Stimulated activated CD4-positive, alpha-beta T cell treated with anti-CD3 and anti-CD28 coated beads, TNF-alpha, amount 100 ng/mL, for 24 hours (primary cell): Measurements from ENCODE around the gene RBKS.
"Not testable (repeated sequence)": the region's sequence is repeated elsewhere in the genome, so short reads cannot be mapped to it uniquely, and the experiment has no call there.

Experiments used
- DNase-seq, 3 experiments: peaks; one replicate each; pipeline ENCODE4 v3.0.0-alpha.2; 2020; ENCODE audit warnings: low read depth in 3 of 3

Gene RBKS

GRCh38 chr2:27873091-27873490 is 17.1 kb downstream of the RBKS start:
- no peak for DNase-seq

GRCh38 chr2:27871802-27872201 is 18.4 kb downstream of the RBKS start:
- no peak for DNase-seq

- no peak for DNase-seq
Measured at GRCh38 chr2:27870724-27871123, 19.5 kb downstream of the RBKS start.

- no peak for DNase-seq
Measured at GRCh38 chr2:27869763-27870162, 20.4 kb downstream of the RBKS start.

- no peak for DNase-seq
Measured at GRCh38 chr2:27866237-27866636, 23.9 kb downstream of the RBKS start.

- DNase-seq: not testable (repeated sequence)
Measured at GRCh38 chr2:27863955-27864354, 26.2 kb downstream of the RBKS start.

GRCh38 chr2:27863146-27863545 is 27.0 kb downstream of the RBKS start:
- no peak for DNase-seq

- no peak for DNase-seq
Measured at GRCh38 chr2:27860111-27860510, 30.1 kb downstream of the RBKS start.

GRCh38 chr2:27857417-27858172 is 32.6 kb downstream of the RBKS start:
- no peak for DNase-seq

- DNase-seq: no peak
Measured at GRCh38 chr2:27856956-27857355, 33.2 kb downstream of the RBKS start.

- no peak for DNase-seq
Measured at GRCh38 chr2:27856386-27856785, 33.8 kb downstream of the RBKS start.

GRCh38 chr2:27855476-27855875 is 34.7 kb downstream of the RBKS start:
- no peak for DNase-seq

GRCh38 chr2:27854229-27854862 is 35.8 kb downstream of the RBKS start:
- no peak for DNase-seq

- DNase-seq: no peak
Measured at GRCh38 chr2:27852691-27853090, 37.5 kb downstream of the RBKS start.

- no peak for DNase-seq
Measured at GRCh38 chr2:27849558-27850205, 40.5 kb downstream of the RBKS start.

- DNase-seq: no peak
Measured at GRCh38 chr2:27847333-27847732, 42.9 kb downstream of the RBKS start.

- DNase-seq: no peak
Measured at GRCh38 chr2:27844821-27845255, 45.3 kb downstream of the RBKS start.

GRCh38 chr2:27843992-27844391 is 46.2 kb downstream of the RBKS start:
- no peak for DNase-seq

- DNase-seq: no peak
Measured at GRCh38 chr2:27842894-27843293, 47.3 kb downstream of the RBKS start.

- DNase-seq: no peak
Measured at GRCh38 chr2:27839022-27839618, 51.1 kb downstream of the RBKS start.

GRCh38 chr2:27838502-27838901 is 51.7 kb downstream of the RBKS start:
- no peak for DNase-seq

GRCh38 chr2:27833931-27834330 is 56.3 kb downstream of the RBKS start:
- no peak for DNase-seq

GRCh38 chr2:27832396-27832795 is 57.8 kb downstream of the RBKS start:
- no peak for DNase-seq
